HG03175 (cell line): ENCODE results near the gene RPS29.

ENCODE experiments used
- ATAC-seq: cut with Tn5 transposase; IDR thresholded peaks from one replicate; pipeline ENCODE4 v1.9.1; 2021; ENCODE audit warnings: mild to moderate bottlenecking, moderate library complexity; ENCODE audit not compliant: unreplicated experiment

The RPS29 gene

GRCh38 chr14:49553106-49553505 lies 33.1 kb downstream of the RPS29 start:
- ATAC-seq = no peak

GRCh38 chr14:49551569-49551968 lies 34.6 kb downstream of the RPS29 start:
- ATAC-seq = no peak

- ATAC-seq = no peak
Observed at GRCh38 chr14:49550286-49551184, 35.6 kb downstream of the RPS29 start.

GRCh38 chr14:49549881-49550280 lies 36.3 kb downstream of the RPS29 start:
- ATAC-seq = no peak

GRCh38 chr14:49549446-49549845 lies 36.7 kb downstream of the RPS29 start:
- no peak for ATAC-seq

- ATAC-seq = no peak
Observed at GRCh38 chr14:49546766-49547165, 39.4 kb downstream of the RPS29 start.

- ATAC-seq = no peak
Observed at GRCh38 chr14:49545716-49546115, 40.5 kb downstream of the RPS29 start.

GRCh38 chr14:49545071-49545470 lies 41.1 kb downstream of the RPS29 start:
- ATAC-seq = no peak

- ATAC-seq = no peak
Observed at GRCh38 chr14:49541049-49541448, 45.1 kb downstream of the RPS29 start.

GRCh38 chr14:49538852-49539251 lies 47.3 kb downstream of the RPS29 start:
- no peak for ATAC-seq
